IMR-90 (cell line): ENCODE data around the gene SPTB. TPM values are rescaled to one million over a fixed set of nuclear protein-coding genes. Genes with fewer than 3 reads are reported as not detected.

Experiments used
- ATAC-seq: fragments of 200-7000 bp; cut with Tn5 transposase; 2 replicates; pipeline ENCODE4 v1.9.1; 2020; ENCODE audit warnings: low read depth, mild to moderate bottlenecking, moderate library complexity
- BruUV-seq: library from RNA; stranded (reverse); fragments of 400-500 nt; replicated peaks from 2 replicates; lab custom pipeline; 2021; lab: Mats Ljungman, UMichigan
- CTCF ChIA-PET: fragments of 300-600 bp; formaldehyde crosslinking; extraction: SDS; loops from one replicate; lab custom pipeline; 2021; ENCODE audit warnings: antibody characterized with exemption; lab: Yijun Ruan, JAX
- POLR2A ChIA-PET: fragments of 300-600 bp; sonication (Branson Sonifier 250); formaldehyde crosslinking; loops from one replicate; lab custom pipeline; 2022; ENCODE audit warnings: antibody characterized with exemption; ENCODE audit not compliant: unreplicated experiment; lab: Charles Lee
- DNase-seq: peaks from one replicate; pipeline ENCODE4 v3.0.0; 2013
- H2AFZ ChIP-seq: replicated peaks from 2 replicates; pipeline ENCODE3; 2013; ENCODE audit warnings: low read length, mild to moderate bottlenecking; ENCODE audit not compliant: poor library complexity
- H2AK5ac ChIP-seq: 2 replicates; pipeline ENCODE4 v1.6.1; 2013; ENCODE audit warnings: low read depth, low read length, inconsistent platforms
- H2AK9ac ChIP-seq: replicated peaks from 2 replicates; pipeline ENCODE3; 2013; ENCODE audit warnings: mild to moderate bottlenecking, low read depth, low read length, moderate library complexity; ENCODE audit not compliant: poor library complexity
- H2BK120ac ChIP-seq: 2 replicates; pipeline ENCODE4 v1.6.1; 2013; ENCODE audit warnings: low read depth, low read length, inconsistent platforms
- H2BK15ac ChIP-seq: 3 replicates; pipeline ENCODE4 v1.6.1; 2013; ENCODE audit warnings: low read depth, low read length, inconsistent platforms
- H2BK20ac ChIP-seq: 2 replicates; pipeline ENCODE4 v1.6.1; 2013; ENCODE audit warnings: low read depth, mild to moderate bottlenecking, inconsistent platforms, low read length, moderate library complexity
- H2BK5ac ChIP-seq: 2 replicates; pipeline ENCODE4 v1.6.1; 2013; ENCODE audit warnings: mild to moderate bottlenecking, low read depth, low read length, inconsistent platforms; ENCODE audit not compliant: poor library complexity, severe bottlenecking
- H3K14ac ChIP-seq: replicated peaks from 2 replicates; pipeline ENCODE4 v1.6.1; 2013; ENCODE audit warnings: low read depth, low read length, inconsistent platforms
- H3K18ac ChIP-seq: 2 replicates; pipeline ENCODE4 v1.6.1; 2013; ENCODE audit warnings: low read depth, low read length, control low read depth
- H3K23ac ChIP-seq: 2 replicates; pipeline ENCODE4 v1.6.1; 2013; ENCODE audit warnings: low read depth, low read length, inconsistent platforms
- H3K27ac ChIP-seq: 2 replicates; pipeline ENCODE4 v1.5.1; 2013; ENCODE audit warnings: mild to moderate bottlenecking, control low read depth, low read length; ENCODE audit not compliant: insufficient read depth
- H3K27me3 ChIP-seq: 2 replicates; pipeline ENCODE4 v1.6.1; 2013; ENCODE audit warnings: low read length; ENCODE audit not compliant: control insufficient read depth, insufficient read depth
- H3K36me3 ChIP-seq: 2 replicates; pipeline ENCODE4 v1.6.1; 2013; ENCODE audit warnings: low read length, mixed read lengths; ENCODE audit not compliant: control insufficient read depth, insufficient read depth
- H3K4ac ChIP-seq: 2 replicates; pipeline ENCODE4 v1.6.1; 2013; ENCODE audit warnings: low read depth, low read length, inconsistent platforms
- H3K4me1 ChIP-seq: 2 replicates; pipeline ENCODE4 v1.6.1; 2013; ENCODE audit warnings: low read length, mixed read lengths; ENCODE audit not compliant: control insufficient read depth, insufficient read depth
- H3K4me2 ChIP-seq: 2 replicates; pipeline ENCODE4 v1.6.1; 2013; ENCODE audit warnings: low read depth, mild to moderate bottlenecking, control low read depth, low read length, moderate library complexity
- H3K4me3 ChIP-seq: 2 replicates; pipeline ENCODE4 v1.5.1; 2013; ENCODE audit warnings: low read depth, mild to moderate bottlenecking, control low read depth, low read length, moderate library complexity; ENCODE audit not compliant: insufficient read depth
- H3K56ac ChIP-seq: 2 replicates; pipeline ENCODE4 v1.6.1; 2013; ENCODE audit warnings: low read length, inconsistent platforms; ENCODE audit not compliant: insufficient read depth; ENCODE audit errors: extremely low read depth
- H3K79me1 ChIP-seq, 2 experiments: 2 replicates each; pipeline ENCODE4 v1.6.1; 2013; ENCODE audit warnings: low read length in 2 of 2, inconsistent platforms in 1 of 2, low read depth in 1 of 2
- H3K9ac ChIP-seq: 2 replicates; pipeline ENCODE4 v1.6.1; 2013; ENCODE audit warnings: low read depth, low read length, control low read depth
- H3K9me1 ChIP-seq: 2 replicates; pipeline ENCODE4 v1.6.1; 2013; ENCODE audit warnings: low read length, inconsistent platforms; ENCODE audit not compliant: insufficient read depth
- H3K9me3 ChIP-seq: 2 replicates; pipeline ENCODE4 v1.6.1; 2013; ENCODE audit warnings: low read length; ENCODE audit not compliant: control insufficient read depth, insufficient read depth
- H4K20me1 ChIP-seq: 2 replicates; pipeline ENCODE4 v1.6.1; 2013; ENCODE audit warnings: low read length, inconsistent platforms; ENCODE audit not compliant: insufficient read depth
- H4K5ac ChIP-seq: 2 replicates; pipeline ENCODE4 v1.6.1; 2013; ENCODE audit warnings: mild to moderate bottlenecking, low read depth, low read length, control low read depth
- H4K8ac ChIP-seq, 2 experiments: 2 replicates each; pipeline ENCODE4 v1.6.1; 2013; ENCODE audit warnings: low read depth in 2 of 2, low read length in 2 of 2, control low read depth in 1 of 2, inconsistent platforms in 1 of 2
- H4K91ac ChIP-seq: 2 replicates; pipeline ENCODE4 v1.6.1; 2013; ENCODE audit warnings: low read depth, low read length, inconsistent platforms; ENCODE audit not compliant: insufficient read depth
- BHLHE40 ChIP-seq: fragments of 150-350 bp; IDR thresholded peaks from 2 replicates; pipeline ENCODE4 v1.6.1; 2016; ENCODE audit warnings: mild to moderate bottlenecking, low read depth, low read length
- CEBPB ChIP-seq: IDR thresholded peaks from 2 replicates; pipeline ENCODE4 v1.6.1; 2012; ENCODE audit warnings: low read depth, low read length, improper control_type of control experiment
- CHD1 ChIP-seq: IDR thresholded peaks from 2 replicates; pipeline ENCODE4 v1.6.1; 2012; ENCODE audit warnings: low read depth, low read length, improper control_type of control experiment
- FOS ChIP-seq: fragments of 150-350 bp; IDR thresholded peaks from 2 replicates; pipeline ENCODE4 v1.6.1; 2016; ENCODE audit warnings: low read depth, low read length
- MAZ ChIP-seq: IDR thresholded peaks from 2 replicates; pipeline ENCODE4 v1.6.1; 2012; ENCODE audit warnings: low read depth, mild to moderate bottlenecking, low read length, improper control_type of control experiment, moderate library complexity, borderline replicate concordance
- NFE2L2 ChIP-seq: fragments of 150-350 bp; IDR thresholded peaks from 2 replicates; pipeline ENCODE4 v1.6.1; 2016; ENCODE audit warnings: low read depth, mild to moderate bottlenecking, low read length
- POLR2A ChIP-seq: IDR thresholded peaks from 2 replicates; pipeline ENCODE4 v1.6.1; 2012; ENCODE audit warnings: mild to moderate bottlenecking, low read depth, low read length
- RAD21 ChIP-seq: IDR thresholded peaks from 2 replicates; pipeline ENCODE4 v1.6.1; 2012; ENCODE audit warnings: low read length, improper control_type of control experiment
- RFX5 ChIP-seq: IDR thresholded peaks from 2 replicates; pipeline ENCODE4 v1.8.0; 2012; ENCODE audit warnings: low read depth, mild to moderate bottlenecking, low read length, moderate library complexity
- SMC3 ChIP-seq: fragments of 150-350 bp; IDR thresholded peaks from 2 replicates; pipeline ENCODE4 v1.6.1; 2016; ENCODE audit warnings: low read depth, mild to moderate bottlenecking, antibody characterized with exemption, low read length, moderate library complexity
- WGBS, 2 experiments: methylation state at CpG; one replicate each; pipeline versions ENCODE4 v1.1.5 to v1.1.7; 2013; ENCODE audit warnings: missing lambda C conversion rate in 2 of 2; ENCODE audit not compliant: insufficient read length in 1 of 2; ENCODE audit errors: extremely low coverage in 2 of 2; 5-methylcytosine and 5-hydroxymethylcytosine counted together
- dilution Hi-C: fragments of 300-500 bp; cut with HindIII; formaldehyde crosslinking; loops from one replicate; pipeline ENCODE4 v1.14.3; 2018; ENCODE audit warnings: low sequenced_read_pairs; ENCODE audit not compliant: unreplicated experiment
- in situ Hi-C: fragments of 300-500 bp; cut with MboI; formaldehyde crosslinking; loops from 3 replicates; pipeline ENCODE4 v1.14.3; 2019; ENCODE audit warnings: low sequenced_read_pairs, inconsistent platforms, mixed read lengths
- intact Hi-C: fragments of 100-400 bp; cut with micrococcal nuclease; formaldehyde crosslinking; loops from 2 replicates; pipeline ENCODE4 v1.10.0; 2022
- polyA plus RNA-seq, 3 experiments: library from polyadenylated mRNA; depleted of rRNA; stranded (reverse); fragments of >200 nt; gene quantifications; 2 replicates each; pipeline ENCODE4 v1.2.3, GENCODE V29; 2012; ENCODE audit warnings: low replicate concordance in 1 of 3
- total RNA-seq: library from RNA; depleted of rRNA; stranded (reverse); fragments of >200 nt; gene quantifications from 2 replicates; pipeline ENCODE4 v1.2.3, GENCODE V29; 2012
- TF ChIP-seq, protein P1 (sequence below): conservative IDR thresholded peaks from 2 replicates; pipeline ENCODE4 v1.5.1; 2012; ENCODE audit warnings: mild to moderate bottlenecking, low read depth, low read length, improper control_type of control experiment
- TF ChIP-seq, protein P2 (sequence below): fragments of 150-350 bp; IDR thresholded peaks from 2 replicates; pipeline ENCODE4 v1.6.1; 2017; ENCODE audit warnings: mild to moderate bottlenecking, antibody characterized with exemption, low read length, low read depth

Gene SPTB
- total and polyA plus RNA-seq, 2 of the 4 experiments (the other 2 are of a cell fraction) = under 0.01 to 0.07 TPM

DNA sequence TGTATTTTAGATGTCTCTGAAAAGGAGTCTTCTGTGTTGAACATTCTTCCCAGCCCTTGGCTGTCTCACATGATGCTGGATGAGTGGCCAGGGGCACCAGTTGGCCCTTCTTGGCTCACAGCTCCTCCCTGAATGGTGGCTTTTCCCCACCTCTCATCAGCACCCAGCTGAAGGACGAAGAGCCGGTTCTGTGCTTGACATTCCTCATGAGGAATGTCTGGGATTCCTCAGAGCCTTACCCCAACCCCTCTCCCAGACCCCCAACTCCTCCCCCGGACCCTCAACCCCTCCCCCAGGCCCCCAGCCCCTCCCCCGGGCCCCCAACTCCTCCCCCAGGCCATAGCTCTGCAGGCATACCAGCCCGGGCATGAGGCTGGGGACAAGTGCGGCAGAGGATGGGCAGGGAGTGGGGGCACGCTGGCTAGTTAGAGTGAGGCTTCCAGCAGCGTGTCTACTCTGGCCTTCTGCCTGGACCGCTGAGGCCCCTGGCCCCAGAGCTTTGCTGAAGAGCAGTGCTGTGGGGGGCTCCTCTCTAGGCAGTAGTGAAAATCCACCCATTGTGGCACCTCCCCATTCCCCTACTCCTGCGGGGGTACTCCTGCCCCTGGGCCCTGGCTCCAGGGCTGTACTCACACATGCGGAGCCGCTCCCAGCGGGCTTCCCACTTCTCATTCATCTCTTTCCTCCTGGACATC, 111.2 kb downstream of the SPTB start:
- CTCF ChIA-PET = interaction anchor here (1.1 kb wide), 1 partner anchor 124 kb away, joined by 3 read pairs; no protein-coding TSS in a partner anchor

More for the DNA sequence above, 111.2 kb downstream of the SPTB start:
- no peak overlapping the region for H3K4me2 ChIP-seq
- POLR2A ChIA-PET = no interaction called here
- no peak overlapping the region for H2BK20ac ChIP-seq
- no peak overlapping the region for H3K9ac ChIP-seq
- intact Hi-C loops (no loop called here), dilution Hi-C loops (no loop called here), in situ Hi-C loops (loop anchor here (10.0 kb wide), 1 partner anchor 234 kb away; no protein-coding TSS in a partner anchor)
- no peak overlapping the region for H2BK120ac ChIP-seq
- H3K23ac ChIP-seq = no peak overlapping the region
- ATAC-seq = no peak
- no peak overlapping the region for H2BK5ac ChIP-seq
- no peaks in the 10 kb centered on the region; the same call in 1 of the 2 replicates for H3K9me3 ChIP-seq
- no peak overlapping the region for H2BK15ac ChIP-seq
- H3K56ac ChIP-seq = no peak overlapping the region
- no peak overlapping the region for H4K91ac ChIP-seq
- 20% methylated on average over 1 of the region's 13 CpGs; no CpG with 5 or more reads in 1 of the 2 experiments for WGBS, 2 experiments
- H3K18ac ChIP-seq = no peak overlapping the region
- no peak for DNase-seq
- BruUV-seq = no TSS peak
- H3K14ac ChIP-seq = no peak overlapping the region
- no peaks in the 10 kb centered on the region for H3K36me3 ChIP-seq
- no peaks in the 10 kb centered on the region for H3K79me1 ChIP-seq
- peaks cover 26% of the 10 kb centered on the region for H3K27me3 ChIP-seq
- H4K20me1 ChIP-seq = no peaks in the 10 kb centered on the region
- H2AK9ac ChIP-seq = no peak overlapping the region
- no peak overlapping the region for H3K4ac ChIP-seq
- H2AFZ ChIP-seq = no peak overlapping the region
- no peak for TF ChIP-seq RFX5
- no peak for TF ChIP-seq FOS
- no peak for TF ChIP-seq RAD21
- no peak for TF ChIP-seq POLR2A
- TF ChIP-seq MAZ = no peak
- no peak for TF ChIP-seq BHLHE40
- no peak for TF ChIP-seq CEBPB
- TF ChIP-seq NFE2L2 = no peak
- no peak for TF ChIP-seq CHD1
- TF ChIP-seq, protein P1, sequence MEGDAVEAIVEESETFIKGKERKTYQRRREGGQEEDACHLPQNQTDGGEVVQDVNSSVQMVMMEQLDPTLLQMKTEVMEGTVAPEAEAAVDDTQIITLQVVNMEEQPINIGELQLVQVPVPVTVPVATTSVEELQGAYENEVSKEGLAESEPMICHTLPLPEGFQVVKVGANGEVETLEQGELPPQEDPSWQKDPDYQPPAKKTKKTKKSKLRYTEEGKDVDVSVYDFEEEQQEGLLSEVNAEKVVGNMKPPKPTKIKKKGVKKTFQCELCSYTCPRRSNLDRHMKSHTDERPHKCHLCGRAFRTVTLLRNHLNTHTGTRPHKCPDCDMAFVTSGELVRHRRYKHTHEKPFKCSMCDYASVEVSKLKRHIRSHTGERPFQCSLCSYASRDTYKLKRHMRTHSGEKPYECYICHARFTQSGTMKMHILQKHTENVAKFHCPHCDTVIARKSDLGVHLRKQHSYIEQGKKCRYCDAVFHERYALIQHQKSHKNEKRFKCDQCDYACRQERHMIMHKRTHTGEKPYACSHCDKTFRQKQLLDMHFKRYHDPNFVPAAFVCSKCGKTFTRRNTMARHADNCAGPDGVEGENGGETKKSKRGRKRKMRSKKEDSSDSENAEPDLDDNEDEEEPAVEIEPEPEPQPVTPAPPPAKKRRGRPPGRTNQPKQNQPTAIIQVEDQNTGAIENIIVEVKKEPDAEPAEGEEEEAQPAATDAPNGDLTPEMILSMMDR = no peak
- TF ChIP-seq, protein P2, sequence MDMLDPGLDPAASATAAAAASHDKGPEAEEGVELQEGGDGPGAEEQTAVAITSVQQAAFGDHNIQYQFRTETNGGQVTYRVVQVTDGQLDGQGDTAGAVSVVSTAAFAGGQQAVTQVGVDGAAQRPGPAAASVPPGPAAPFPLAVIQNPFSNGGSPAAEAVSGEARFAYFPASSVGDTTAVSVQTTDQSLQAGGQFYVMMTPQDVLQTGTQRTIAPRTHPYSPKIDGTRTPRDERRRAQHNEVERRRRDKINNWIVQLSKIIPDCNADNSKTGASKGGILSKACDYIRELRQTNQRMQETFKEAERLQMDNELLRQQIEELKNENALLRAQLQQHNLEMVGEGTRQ = no peak
- TF ChIP-seq SMC3 = no peak
- no peak overlapping the region for H4K5ac ChIP-seq
- H4K8ac ChIP-seq = no peak overlapping the region
- H3K27ac ChIP-seq = no peak overlapping the region
- no peak overlapping the region for H3K4me3 ChIP-seq
- H3K9me1 ChIP-seq = no peaks in the 10 kb centered on the region
- peaks cover 8% of the 10 kb centered on the region for H3K4me1 ChIP-seq
- H2AK5ac ChIP-seq = no peak overlapping the region
